Hepatocyte (in vitro differentiated cells): Measurements from ENCODE around the gene CEP85. TPM values are rescaled to one million over a fixed set of nuclear protein-coding genes. Genes with fewer than 3 reads are reported as not detected.

Source experiments
- DNase-seq: peaks from one replicate; pipeline ENCODE4 v3.0.0-alpha.2; 2016; ENCODE audit warnings: low spot score
- H2AFZ ChIP-seq: fragments of 200-600 bp; sonication (generic); 2 replicates; pipeline ENCODE4 v1.6.0; 2016; ENCODE audit warnings: antibody characterized with exemption, mild to moderate bottlenecking
- H3K27ac ChIP-seq: fragments of 200-600 bp; sonication (generic); 2 replicates; pipeline ENCODE4 v1.5.1; 2016; ENCODE audit warnings: mild to moderate bottlenecking
- H3K27me3 ChIP-seq: fragments of 200-600 bp; sonication (generic); 2 replicates; pipeline ENCODE4 v1.6.1; 2016
- H3K36me3 ChIP-seq: fragments of 200-600 bp; sonication (generic); replicated peaks from 2 replicates; pipeline ENCODE4 v1.5.1; 2016; ENCODE audit warnings: low read depth; ENCODE audit not compliant: insufficient read depth
- H3K4me1 ChIP-seq: fragments of 200-600 bp; sonication (generic); 2 replicates; pipeline ENCODE4 v1.5.1; 2016; ENCODE audit warnings: mild to moderate bottlenecking, moderate library complexity; ENCODE audit not compliant: insufficient read depth
- H3K4me2 ChIP-seq: fragments of 200-600 bp; sonication (generic); 2 replicates; pipeline ENCODE4 v1.6.0; 2016
- H3K4me3 ChIP-seq: fragments of 200-600 bp; sonication (generic); 2 replicates; pipeline ENCODE4 v1.5.1; 2016; ENCODE audit warnings: mild to moderate bottlenecking
- H3K79me2 ChIP-seq: fragments of 200-600 bp; sonication (generic); 2 replicates; pipeline ENCODE4 v1.6.0; 2017; ENCODE audit warnings: mild to moderate bottlenecking
- H3K9me2 ChIP-seq: fragments of 200-600 bp; sonication (generic); replicated peaks from 2 replicates; pipeline ENCODE4 v1.6.0; 2017; ENCODE audit warnings: mild to moderate bottlenecking; ENCODE audit not compliant: insufficient read depth
- H3K9me3 ChIP-seq: fragments of 200-600 bp; sonication (generic); 2 replicates; pipeline ENCODE4 v1.5.1; 2016; ENCODE audit warnings: low read depth, mild to moderate bottlenecking
- H4K20me1 ChIP-seq: fragments of 200-600 bp; sonication (generic); 2 replicates; pipeline ENCODE4 v1.6.0; 2016; ENCODE audit warnings: mild to moderate bottlenecking; ENCODE audit not compliant: insufficient read depth, poor library complexity, severe bottlenecking
- EZH2 ChIP-seq: fragments of 200-600 bp; sonication (generic); IDR thresholded peaks from 2 replicates; pipeline ENCODE4 v1.6.1; 2016; ENCODE audit warnings: antibody characterized with exemption, mild to moderate bottlenecking, borderline replicate concordance
- EZH2phosphoT487 ChIP-seq: fragments of 200-600 bp; sonication (generic); IDR thresholded peaks from one replicate; pipeline ENCODE4 v1.6.1; 2018; ENCODE audit warnings: antibody characterized with exemption, mild to moderate bottlenecking, low read depth, moderate library complexity; ENCODE audit not compliant: unreplicated experiment, severe bottlenecking
- WGBS: methylation state at CpG from one replicate; pipeline ENCODE4 v1.1.6; 2016; ENCODE audit warnings: low lambda C conversion rate; ENCODE audit errors: missing lambda C conversion rate; 5-methylcytosine and 5-hydroxymethylcytosine counted together
- polyA plus RNA-seq: library from polyadenylated mRNA; unstranded; fragments of >200 nt; fragmentation: Nextera tagmentation; extraction: Ambion mirVana; gene quantifications from 2 replicates; pipeline ENCODE4 v1.2.1, GENCODE V29; 2016
- total RNA-seq: library from RNA; depleted of rRNA; stranded (reverse); fragments of >200 nt; gene quantifications from 2 replicates; pipeline ENCODE4 v1.2.3, GENCODE V29; 2014
- TF ChIP-seq, protein P1 (sequence below): fragments of 200-600 bp; sonication (generic); IDR thresholded peaks from 2 replicates; pipeline ENCODE4 v1.5.1; 2016; ENCODE audit warnings: antibody characterized with exemption, mild to moderate bottlenecking; ENCODE audit not compliant: poor library complexity

CEP85 gene
- total and polyA plus RNA-seq, 2 experiments from 2014 or later, result 12.4 to 14.6 TPM

DNA sequence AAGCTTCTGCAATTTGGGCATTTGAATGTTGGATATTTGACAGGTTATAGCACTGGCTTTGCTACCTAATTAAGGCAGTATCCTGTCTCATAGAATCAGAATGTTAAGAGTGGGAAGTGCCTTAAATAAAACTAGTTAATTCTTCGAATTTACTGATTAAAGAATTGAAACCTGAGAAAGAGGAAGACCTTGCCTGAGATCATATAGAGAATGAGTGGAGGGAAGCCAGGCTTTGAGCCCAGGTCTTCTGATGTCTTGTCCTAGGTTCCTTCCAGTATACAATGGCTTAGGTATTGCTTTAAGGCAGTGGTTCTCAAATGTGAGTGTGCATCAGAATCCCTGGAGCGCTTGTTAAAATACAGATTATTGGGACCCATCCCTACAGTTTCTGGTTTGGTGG, 25.0 kb downstream of the CEP85 start:
- Histone ChIP-seq H3K9me3 (no peaks in the 10 kb centered on the region), H3K27ac (no peak overlapping the region), H3K36me3 (no peaks in the 10 kb centered on the region), H3K4me3 (no peak overlapping the region), H3K27me3 (no peaks in the 10 kb centered on the region), H3K4me1 (no peaks in the 10 kb centered on the region), H3K79me2 (no peaks in the 10 kb centered on the region), H4K20me1 (no peaks in the 10 kb centered on the region), H3K4me2 (no peak overlapping the region), H2AFZ (no peak overlapping the region), H3K9me2 (no peaks in the 10 kb centered on the region)
- DNase-seq, result no peak
- TF ChIP-seq EZH2phosphoT487 (no peak), EZH2 (no peak)
- TF ChIP-seq, protein P1, sequence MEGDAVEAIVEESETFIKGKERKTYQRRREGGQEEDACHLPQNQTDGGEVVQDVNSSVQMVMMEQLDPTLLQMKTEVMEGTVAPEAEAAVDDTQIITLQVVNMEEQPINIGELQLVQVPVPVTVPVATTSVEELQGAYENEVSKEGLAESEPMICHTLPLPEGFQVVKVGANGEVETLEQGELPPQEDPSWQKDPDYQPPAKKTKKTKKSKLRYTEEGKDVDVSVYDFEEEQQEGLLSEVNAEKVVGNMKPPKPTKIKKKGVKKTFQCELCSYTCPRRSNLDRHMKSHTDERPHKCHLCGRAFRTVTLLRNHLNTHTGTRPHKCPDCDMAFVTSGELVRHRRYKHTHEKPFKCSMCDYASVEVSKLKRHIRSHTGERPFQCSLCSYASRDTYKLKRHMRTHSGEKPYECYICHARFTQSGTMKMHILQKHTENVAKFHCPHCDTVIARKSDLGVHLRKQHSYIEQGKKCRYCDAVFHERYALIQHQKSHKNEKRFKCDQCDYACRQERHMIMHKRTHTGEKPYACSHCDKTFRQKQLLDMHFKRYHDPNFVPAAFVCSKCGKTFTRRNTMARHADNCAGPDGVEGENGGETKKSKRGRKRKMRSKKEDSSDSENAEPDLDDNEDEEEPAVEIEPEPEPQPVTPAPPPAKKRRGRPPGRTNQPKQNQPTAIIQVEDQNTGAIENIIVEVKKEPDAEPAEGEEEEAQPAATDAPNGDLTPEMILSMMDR, result no peak
- WGBS, result 94% methylated on average over 2 of the region's 2 CpGs

DNA sequence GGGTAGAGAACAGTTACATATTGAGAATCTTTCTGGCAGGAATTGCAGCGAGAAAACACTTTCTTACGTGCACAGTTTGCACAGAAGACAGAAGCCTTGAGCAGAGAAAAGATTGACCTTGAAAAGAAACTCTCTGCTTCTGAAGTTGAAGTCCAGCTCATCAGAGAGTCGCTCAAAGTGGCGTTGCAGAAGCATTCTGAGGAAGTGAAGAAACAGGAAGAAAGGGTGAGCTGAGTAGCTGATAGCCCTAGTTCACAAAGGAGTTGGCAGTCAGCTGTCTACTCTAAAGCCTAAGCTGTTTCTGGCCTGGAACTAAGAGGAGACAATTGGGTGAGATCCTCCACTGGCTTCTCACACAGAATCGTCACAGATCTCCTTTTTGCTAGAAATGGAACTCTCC, 25.6 kb downstream of the CEP85 start:
- Histone ChIP-seq H3K4me1 (no peaks in the 10 kb centered on the region), H3K4me3 (no peak overlapping the region), H3K36me3 (no peaks in the 10 kb centered on the region), H3K27ac (no peak overlapping the region), H3K79me2 (no peaks in the 10 kb centered on the region), H3K9me3 (no peaks in the 10 kb centered on the region), H3K9me2 (no peaks in the 10 kb centered on the region), H3K4me2 (no peak overlapping the region), H2AFZ (no peak overlapping the region), H4K20me1 (no peaks in the 10 kb centered on the region), H3K27me3 (no peaks in the 10 kb centered on the region)
- WGBS, result 94% methylated on average over 5 of the region's 5 CpGs
- DNase-seq, result no peak
- TF ChIP-seq EZH2phosphoT487 (no peak), EZH2 (no peak)

DNA sequence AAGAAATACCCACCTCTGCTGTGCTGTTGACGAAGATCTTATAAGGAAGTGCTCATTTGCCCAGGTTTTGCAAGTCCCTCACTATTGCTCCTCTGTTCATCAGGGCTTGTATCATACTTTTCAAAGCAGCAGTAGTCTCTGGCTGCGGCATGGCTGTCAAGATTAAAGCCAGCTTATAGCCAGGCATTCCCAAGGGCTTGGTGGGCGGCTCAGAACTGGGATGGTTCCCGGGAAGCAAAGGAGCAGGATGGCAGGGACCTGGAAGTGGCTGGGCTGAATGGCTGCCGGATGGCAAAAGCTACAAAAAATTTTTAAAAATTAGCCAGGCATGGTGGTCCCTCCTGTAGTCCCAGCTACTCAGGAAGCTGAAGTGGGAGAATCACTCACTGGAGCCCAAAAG, 29.2 kb downstream of the CEP85 start:
- DNase-seq, result no peak
- TF ChIP-seq EZH2, result no peak
- 91% methylated on average over 5 of the region's 5 CpGs for WGBS

DNA sequence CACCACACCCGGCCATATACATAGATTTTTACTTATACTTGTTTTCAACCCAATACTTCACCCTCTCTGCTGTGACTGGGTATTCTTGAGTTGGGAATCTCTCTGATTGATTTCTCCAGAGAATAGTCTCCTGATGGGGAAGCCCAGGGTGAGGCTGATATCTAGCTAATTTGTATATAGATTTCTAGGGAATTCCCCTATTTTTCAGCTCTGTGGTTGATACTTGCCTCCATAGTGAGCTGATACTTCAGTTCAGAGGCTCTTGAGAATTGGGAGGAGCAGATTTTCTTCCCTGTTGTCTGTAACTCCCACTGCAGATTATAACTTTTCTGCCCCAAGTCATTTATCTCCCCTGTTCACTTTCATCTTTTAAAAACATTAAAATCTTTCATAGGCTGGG, 31.4 kb downstream of the CEP85 start:
- peaks cover 5% of the 10 kb centered on the region for H3K4me1 ChIP-seq
- no peak overlapping the region for H3K4me2 ChIP-seq
- no peaks in the 10 kb centered on the region for H3K36me3 ChIP-seq
- no peaks in the 10 kb centered on the region for H3K9me2 ChIP-seq
- H3K27ac ChIP-seq, result no peak overlapping the region
- H3K4me3 ChIP-seq, result no peak overlapping the region
- H3K27me3 ChIP-seq, result no peaks in the 10 kb centered on the region
- H2AFZ ChIP-seq, result no peak overlapping the region
- H3K9me3 ChIP-seq, result no peaks in the 10 kb centered on the region
- H4K20me1 ChIP-seq, result no peaks in the 10 kb centered on the region
- 94% methylated on average over 1 of the region's 1 CpG for WGBS
- DNase-seq, result no peak
- TF ChIP-seq EZH2phosphoT487, result no peak
- TF ChIP-seq, protein P1, result no peak
- TF ChIP-seq EZH2, result no peak
- no peaks in the 10 kb centered on the region for H3K79me2 ChIP-seq

More for the DNA sequence above, 29.2 kb downstream of the CEP85 start:
- Histone ChIP-seq H3K9me3 (no peaks in the 10 kb centered on the region), H3K27ac (no peak overlapping the region), H3K27me3 (no peaks in the 10 kb centered on the region), H3K4me1 (peaks cover under 1% of the 10 kb centered on the region), H3K36me3 (no peaks in the 10 kb centered on the region), H4K20me1 (no peaks in the 10 kb centered on the region), H3K79me2 (no peaks in the 10 kb centered on the region), H3K9me2 (no peaks in the 10 kb centered on the region), H3K4me2 (no peak overlapping the region), H3K4me3 (no peak overlapping the region), H2AFZ (no peak overlapping the region)
